Nephron progenitor cell (in vitro differentiated cells): ENCODE measurements around the gene KCNAB1.
"Not testable (repeated sequence)": the region's sequence is repeated elsewhere in the genome, so short reads cannot be mapped to it uniquely, and the experiment has no call there.

Experiments
- DNase-seq: peaks from one replicate; pipeline ENCODE4 v3.0.0; 2021
- H3K27ac Mint-ChIP-seq: 2 replicates; pipeline ENCODE4 v1.8.0; 2021; ENCODE audit warnings: mild to moderate bottlenecking, moderate library complexity, mixed read lengths
- H3K27me3 Mint-ChIP-seq: 2 replicates; pipeline ENCODE4 v1.8.0; 2021; ENCODE audit warnings: mild to moderate bottlenecking, low read depth, mixed read lengths; ENCODE audit not compliant: poor library complexity
- H3K36me3 Mint-ChIP-seq: 2 replicates; pipeline ENCODE4 v1.8.0; 2021; ENCODE audit warnings: low read depth, mixed read lengths
- H3K4me1 Mint-ChIP-seq: 2 replicates; pipeline ENCODE4 v1.8.0; 2021; ENCODE audit warnings: mixed read lengths
- H3K4me3 Mint-ChIP-seq: 2 replicates; pipeline ENCODE4 v1.8.0; 2021; ENCODE audit warnings: mild to moderate bottlenecking, moderate library complexity, mixed read lengths
- H3K9me3 Mint-ChIP-seq: 2 replicates; pipeline ENCODE4 v1.8.0; 2021; ENCODE audit warnings: mild to moderate bottlenecking, moderate library complexity, mixed read lengths
- TF ChIP-seq, protein P1 (sequence below): fragments of 200-600 bp; sonication (generic); IDR thresholded peaks from 2 replicates; pipeline ENCODE4 v1.5.0; 2021; ENCODE audit warnings: antibody characterized with exemption

Gene KCNAB1

DNA sequence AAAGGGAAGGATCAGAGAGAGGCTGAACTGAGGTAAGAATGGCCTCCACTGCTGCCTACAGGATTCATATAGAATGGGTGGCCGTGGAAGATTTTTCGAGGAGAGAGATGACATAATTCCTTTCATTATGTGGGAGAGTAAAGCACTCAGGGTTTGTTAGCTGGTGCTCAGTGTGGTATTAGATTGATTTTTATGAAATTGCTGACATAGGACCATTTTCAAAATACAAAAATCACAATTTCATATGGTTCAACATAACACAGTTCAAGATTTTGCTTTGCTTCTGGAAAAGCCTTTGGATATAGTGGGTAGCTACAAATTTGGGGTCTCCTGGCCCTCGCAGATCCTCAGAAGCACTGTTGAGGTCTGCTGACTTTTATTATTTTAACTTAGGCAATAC is 95.4 kb downstream of the KCNAB1 start:
- peaks cover 24% of the 10 kb centered on the region for H3K4me1 Mint-ChIP-seq
- H3K27me3 Mint-ChIP-seq, result no peaks in the 10 kb centered on the region
- TF ChIP-seq, protein P1, sequence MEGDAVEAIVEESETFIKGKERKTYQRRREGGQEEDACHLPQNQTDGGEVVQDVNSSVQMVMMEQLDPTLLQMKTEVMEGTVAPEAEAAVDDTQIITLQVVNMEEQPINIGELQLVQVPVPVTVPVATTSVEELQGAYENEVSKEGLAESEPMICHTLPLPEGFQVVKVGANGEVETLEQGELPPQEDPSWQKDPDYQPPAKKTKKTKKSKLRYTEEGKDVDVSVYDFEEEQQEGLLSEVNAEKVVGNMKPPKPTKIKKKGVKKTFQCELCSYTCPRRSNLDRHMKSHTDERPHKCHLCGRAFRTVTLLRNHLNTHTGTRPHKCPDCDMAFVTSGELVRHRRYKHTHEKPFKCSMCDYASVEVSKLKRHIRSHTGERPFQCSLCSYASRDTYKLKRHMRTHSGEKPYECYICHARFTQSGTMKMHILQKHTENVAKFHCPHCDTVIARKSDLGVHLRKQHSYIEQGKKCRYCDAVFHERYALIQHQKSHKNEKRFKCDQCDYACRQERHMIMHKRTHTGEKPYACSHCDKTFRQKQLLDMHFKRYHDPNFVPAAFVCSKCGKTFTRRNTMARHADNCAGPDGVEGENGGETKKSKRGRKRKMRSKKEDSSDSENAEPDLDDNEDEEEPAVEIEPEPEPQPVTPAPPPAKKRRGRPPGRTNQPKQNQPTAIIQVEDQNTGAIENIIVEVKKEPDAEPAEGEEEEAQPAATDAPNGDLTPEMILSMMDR, result no peak
- H3K9me3 Mint-ChIP-seq, result peaks cover 19% of the 10 kb centered on the region
- H3K4me3 Mint-ChIP-seq, result no peak overlapping the region
- no peak for DNase-seq
- no peaks in the 10 kb centered on the region for H3K36me3 Mint-ChIP-seq
- H3K27ac Mint-ChIP-seq, result no peak overlapping the region

DNA sequence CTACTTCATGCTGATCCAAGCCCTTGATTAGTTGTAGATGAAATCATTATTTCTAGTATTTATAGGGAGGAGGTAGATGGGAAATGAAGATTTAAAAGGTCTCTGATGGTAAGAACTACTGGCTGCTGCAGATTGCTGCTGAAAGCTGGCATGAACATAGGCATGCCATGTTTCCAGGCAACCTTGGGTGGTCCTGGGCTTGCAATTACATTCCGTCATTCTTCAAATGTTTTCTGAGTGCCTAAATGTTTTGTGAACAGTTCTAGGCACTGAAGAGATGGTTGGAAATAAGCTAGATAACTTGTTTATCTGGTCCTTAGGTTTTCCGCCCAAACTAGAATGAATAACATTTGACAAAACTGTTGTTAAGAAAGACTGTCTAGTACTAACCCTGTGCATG is 95.8 kb downstream of the KCNAB1 start:
- TF ChIP-seq, protein P1, result no peak
- Mint-ChIP-seq H3K27ac (no peak overlapping the region), H3K36me3 (no peaks in the 10 kb centered on the region), H3K9me3 (peaks cover 24% of the 10 kb centered on the region), H3K4me3 (no peak overlapping the region), H3K4me1 (peaks cover 24% of the 10 kb centered on the region), H3K27me3 (no peaks in the 10 kb centered on the region)
- DNase-seq, result no peak

DNA sequence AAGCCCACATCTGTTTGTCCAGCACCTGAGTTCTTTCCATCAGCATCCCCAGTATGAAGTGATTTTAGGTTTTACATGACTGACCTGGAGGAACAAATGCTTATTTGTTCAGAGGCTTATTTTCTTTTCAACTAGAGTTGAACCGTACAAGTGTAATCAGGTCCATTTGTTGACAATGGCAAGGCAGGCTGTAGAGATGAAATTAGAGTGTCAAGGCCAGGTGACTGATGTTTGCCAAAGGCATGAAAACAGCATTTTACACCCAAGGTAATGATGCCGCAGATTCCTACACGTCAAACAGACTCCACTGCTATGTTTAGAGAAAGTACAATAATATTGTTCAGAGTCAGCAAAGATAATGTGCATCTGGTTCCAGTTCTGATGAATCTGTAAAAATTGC is 96.5 kb downstream of the KCNAB1 start:
- H3K4me1 Mint-ChIP-seq, result peaks cover 24% of the 10 kb centered on the region
- no peaks in the 10 kb centered on the region for H3K36me3 Mint-ChIP-seq
- no peaks in the 10 kb centered on the region for H3K27me3 Mint-ChIP-seq
- H3K4me3 Mint-ChIP-seq, result no peak overlapping the region
- DNase-seq, result no peak
- H3K9me3 Mint-ChIP-seq, result peaks cover 30% of the 10 kb centered on the region
- no peak overlapping the region for H3K27ac Mint-ChIP-seq
- TF ChIP-seq, protein P1, result no peak

DNA sequence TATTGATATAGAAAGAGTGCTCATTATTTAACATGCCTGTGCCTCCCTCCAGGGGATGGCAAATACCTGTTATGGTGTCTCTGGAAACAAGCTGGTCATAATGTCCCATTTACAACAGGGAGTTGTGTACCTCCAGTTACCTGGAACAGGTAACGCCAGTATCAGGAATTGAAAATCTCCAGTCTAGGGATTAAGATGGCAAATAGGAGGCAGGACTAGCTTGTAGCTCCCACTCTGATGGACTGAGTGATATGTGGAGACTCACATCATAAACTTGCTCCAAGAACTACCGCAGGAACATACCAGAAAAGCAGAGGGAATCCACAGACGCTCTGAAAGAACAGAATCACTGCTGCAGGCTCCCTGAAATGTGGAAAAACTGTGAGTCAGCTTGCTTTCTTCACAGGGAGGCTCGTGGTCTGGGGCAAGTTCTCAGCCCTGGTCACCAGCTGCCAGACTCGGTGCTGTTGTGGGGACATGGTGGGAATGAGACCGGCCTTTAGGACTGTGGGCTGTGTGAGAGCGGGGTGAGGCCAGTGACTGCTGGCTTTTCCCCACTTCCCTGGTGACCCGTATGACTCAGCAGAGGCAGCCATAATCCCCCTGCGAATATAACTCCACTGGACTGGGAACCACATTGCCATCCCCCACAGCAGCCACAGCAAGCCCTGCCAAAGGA is 97.4 kb downstream of the KCNAB1 start:
- H3K27ac Mint-ChIP-seq, result no peak overlapping the region
- peaks cover 15% of the 10 kb centered on the region for H3K4me1 Mint-ChIP-seq
- no peak overlapping the region for H3K4me3 Mint-ChIP-seq
- TF ChIP-seq, protein P1, result no peak
- H3K9me3 Mint-ChIP-seq, result peaks cover 38% of the 10 kb centered on the region
- DNase-seq, result no peak
- H3K27me3 Mint-ChIP-seq, result no peaks in the 10 kb centered on the region
- no peaks in the 10 kb centered on the region for H3K36me3 Mint-ChIP-seq

DNA sequence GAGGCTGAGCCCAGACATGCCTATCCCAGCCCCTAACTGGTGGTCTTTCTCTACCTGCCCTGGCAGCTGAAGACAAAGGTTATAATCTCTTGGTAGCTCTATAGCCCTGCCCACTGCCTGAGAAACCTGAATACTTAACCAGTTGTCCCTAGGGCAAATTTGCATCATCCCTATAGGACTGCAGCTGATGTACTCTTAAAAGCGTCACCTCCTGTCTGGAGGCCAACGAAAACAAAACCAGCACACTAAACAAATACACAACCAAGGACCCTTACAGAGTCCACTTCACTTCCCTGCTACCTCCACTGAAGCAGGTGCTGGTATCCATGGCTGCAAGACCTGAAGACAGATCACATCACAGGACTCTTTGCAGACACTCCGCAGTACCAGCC is 98.0 kb downstream of the KCNAB1 start:
- Mint-ChIP-seq H3K9me3 (peaks cover 42% of the 10 kb centered on the region), H3K36me3 (no peaks in the 10 kb centered on the region), H3K4me1 (peaks cover 13% of the 10 kb centered on the region), H3K27ac (no peak overlapping the region), H3K27me3 (peaks cover 3% of the 10 kb centered on the region), H3K4me3 (no peak overlapping the region)
- TF ChIP-seq, protein P1, result no peak
- DNase-seq, result no peak

DNA sequence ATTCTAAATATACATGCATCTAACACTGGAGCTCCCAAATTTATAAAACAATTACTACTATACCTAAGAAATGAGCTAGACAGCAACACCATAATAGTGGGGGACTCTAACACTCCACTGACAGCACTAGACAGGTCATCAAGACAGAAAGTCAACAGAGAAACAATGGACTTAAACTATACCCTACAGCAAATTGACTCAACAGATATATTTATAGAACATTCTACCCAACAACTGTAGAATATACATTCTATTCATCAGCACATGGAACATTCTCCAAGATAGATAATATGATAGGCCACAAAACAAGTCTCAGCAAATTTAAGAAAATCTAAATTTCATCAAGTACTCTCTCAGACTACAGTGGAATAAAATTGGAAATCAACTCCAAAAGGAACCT is 102.0 kb downstream of the KCNAB1 start:
- H3K4me3 Mint-ChIP-seq, H3K27ac Mint-ChIP-seq, H3K27me3 Mint-ChIP-seq, DNase-seq, H3K36me3 Mint-ChIP-seq: not testable (repeated sequence)
- H3K9me3 Mint-ChIP-seq, result peaks cover 42% of the 10 kb centered on the region
- H3K4me1 Mint-ChIP-seq, result peaks cover 13% of the 10 kb centered on the region

DNA sequence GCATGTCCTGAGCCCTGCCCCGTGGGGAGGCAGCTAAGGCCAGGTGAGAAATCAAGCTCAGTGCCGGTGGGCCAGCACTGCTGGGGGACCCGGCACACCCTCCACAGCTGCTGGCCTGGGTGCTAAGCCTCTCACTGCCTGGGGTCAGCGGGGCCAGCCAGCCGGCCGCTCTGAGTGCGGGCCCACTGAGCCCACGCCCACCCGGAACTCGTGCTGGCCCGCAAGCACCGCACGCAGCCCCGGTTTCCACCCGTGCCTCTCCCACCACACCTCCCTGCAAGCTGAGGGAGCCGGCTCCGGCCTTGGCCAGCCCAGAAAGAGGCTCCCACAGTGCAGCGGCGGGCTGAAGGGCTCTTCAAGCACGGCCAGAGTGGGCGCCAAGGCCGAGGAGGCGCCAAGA is 103.7 kb downstream of the KCNAB1 start:
- peaks cover 39% of the 10 kb centered on the region for H3K9me3 Mint-ChIP-seq
- not testable (repeated sequence) for DNase-seq, H3K27me3 Mint-ChIP-seq, H3K4me1 Mint-ChIP-seq, H3K4me3 Mint-ChIP-seq, H3K27ac Mint-ChIP-seq, H3K36me3 Mint-ChIP-seq
